WTC11 (cell line): ENCODE data around the gene PLEKHO2. TPM values are rescaled to one million over a fixed set of nuclear protein-coding genes. Genes with fewer than 3 reads are reported as not detected.
A peak's percentile ranks its signal among the peaks of the same experiment; 100 is the strongest.

Source experiments
- ATAC-seq: fragments of 200-7000 bp; cut with Tn5 transposase; 2 replicates; pipeline ENCODE4 v1.10.0; 2021; ENCODE audit warnings: mild to moderate bottlenecking, moderate library complexity
- CTCF ChIA-PET: fragments of 300-600 bp; sonication (Branson Sonifier 250); formaldehyde crosslinking; loops from one replicate; lab custom pipeline; 2021; ENCODE audit warnings: antibody characterized with exemption; lab: Charles Lee
- POLR2A ChIA-PET: fragments of 350-600 bp; sonication (Branson Sonifier 250); formaldehyde crosslinking; loops from one replicate; lab custom pipeline; 2021; ENCODE audit warnings: antibody characterized with exemption; lab: Charles Lee
- DNase-seq: peaks from one replicate; pipeline ENCODE4 v3.0.0; 2021; ENCODE audit warnings: low spot score
- H3K27ac Mint-ChIP-seq: 2 replicates; pipeline ENCODE4 v1.8.0; 2021; ENCODE audit warnings: mixed read lengths
- H3K27me3 Mint-ChIP-seq: 2 replicates; pipeline ENCODE4 v1.8.0; 2021; ENCODE audit warnings: low read depth, mild to moderate bottlenecking, moderate library complexity, mixed read lengths
- H3K36me3 Mint-ChIP-seq: 2 replicates; pipeline ENCODE4 v1.8.0; 2021; ENCODE audit warnings: mixed read lengths
- H3K4me1 Mint-ChIP-seq: 2 replicates; pipeline ENCODE4 v1.8.0; 2022; ENCODE audit warnings: mixed read lengths
- H3K4me3 Mint-ChIP-seq: 2 replicates; pipeline ENCODE4 v1.8.0; 2021; ENCODE audit warnings: mild to moderate bottlenecking, moderate library complexity, mixed read lengths
- H3K9me3 Mint-ChIP-seq: 2 replicates; pipeline ENCODE4 v1.8.0; 2021; ENCODE audit warnings: mixed read lengths
- E2F1 ChIP-seq: sonication (generic); formaldehyde crosslinking; IDR thresholded peaks from 2 replicates; pipeline ENCODE4 v1.8.0; 2022; ENCODE audit warnings: mild to moderate bottlenecking, missing genetic modification reagents
- EMX1 ChIP-seq: fragments of 250-450 bp; sonication (Bioruptor Pico); IDR thresholded peaks from 2 replicates; pipeline ENCODE4 v1.8.0; 2021; ENCODE audit warnings: mild to moderate bottlenecking
- ESRRA ChIP-seq: sonication (generic); formaldehyde crosslinking; IDR thresholded peaks from 2 replicates; pipeline ENCODE4 v1.8.1; 2022; ENCODE audit warnings: mild to moderate bottlenecking, missing genetic modification reagents, borderline replicate concordance
- FOXK1 ChIP-seq: sonication (generic); formaldehyde crosslinking; IDR thresholded peaks from 2 replicates; pipeline ENCODE4 v1.8.0; 2022; ENCODE audit warnings: mild to moderate bottlenecking, moderate library complexity, missing genetic modification reagents
- MYBL2 ChIP-seq: sonication (generic); formaldehyde crosslinking; IDR thresholded peaks from 2 replicates; pipeline ENCODE4 v1.8.1; 2023; ENCODE audit warnings: mild to moderate bottlenecking, moderate library complexity, missing genetic modification reagents
- PRDM15 ChIP-seq: sonication (generic); formaldehyde crosslinking; IDR thresholded peaks from 2 replicates; pipeline ENCODE4 v1.8.0; 2022; ENCODE audit warnings: missing genetic modification reagents
- STAT6 ChIP-seq: sonication (generic); formaldehyde crosslinking; conservative IDR thresholded peaks from 2 replicates; pipeline ENCODE4 v1.8.1; 2023; ENCODE audit warnings: mild to moderate bottlenecking, low read depth, missing genetic modification reagents, moderate library complexity
- TEAD4 ChIP-seq: sonication (generic); formaldehyde crosslinking; IDR thresholded peaks from 2 replicates; pipeline ENCODE4 v1.8.0; 2022; ENCODE audit warnings: mild to moderate bottlenecking, missing genetic modification reagents
- ZBTB43 ChIP-seq: sonication (generic); formaldehyde crosslinking; IDR thresholded peaks from 2 replicates; pipeline ENCODE4 v1.8.1; 2023; ENCODE audit warnings: mild to moderate bottlenecking, missing genetic modification reagents
- ZNF219 ChIP-seq: sonication (generic); formaldehyde crosslinking; IDR thresholded peaks from 2 replicates; pipeline ENCODE4 v1.8.0; 2023; ENCODE audit warnings: missing genetic modification reagents, mild to moderate bottlenecking, borderline replicate concordance
- ZNF396 ChIP-seq: fragments of 250-450 bp; sonication (Bioruptor Pico); IDR thresholded peaks from 2 replicates; pipeline ENCODE4 v1.8.0; 2021; ENCODE audit warnings: mild to moderate bottlenecking, moderate library complexity, borderline replicate concordance
- total RNA-seq: library from RNA; stranded (reverse); gene quantifications from 3 replicates; pipeline ENCODE4 v1.2.3, GENCODE V29; 2021
- TF ChIP-seq, protein P1 (sequence below): fragments of 250-450 bp; sonication (Bioruptor Pico); conservative IDR thresholded peaks from 2 replicates; pipeline ENCODE4 v1.9.0; 2021; ENCODE audit warnings: mild to moderate bottlenecking

PLEKHO2 gene
- total RNA-seq, 1 experiment from 2014 or later: 22.1 TPM

DNA sequence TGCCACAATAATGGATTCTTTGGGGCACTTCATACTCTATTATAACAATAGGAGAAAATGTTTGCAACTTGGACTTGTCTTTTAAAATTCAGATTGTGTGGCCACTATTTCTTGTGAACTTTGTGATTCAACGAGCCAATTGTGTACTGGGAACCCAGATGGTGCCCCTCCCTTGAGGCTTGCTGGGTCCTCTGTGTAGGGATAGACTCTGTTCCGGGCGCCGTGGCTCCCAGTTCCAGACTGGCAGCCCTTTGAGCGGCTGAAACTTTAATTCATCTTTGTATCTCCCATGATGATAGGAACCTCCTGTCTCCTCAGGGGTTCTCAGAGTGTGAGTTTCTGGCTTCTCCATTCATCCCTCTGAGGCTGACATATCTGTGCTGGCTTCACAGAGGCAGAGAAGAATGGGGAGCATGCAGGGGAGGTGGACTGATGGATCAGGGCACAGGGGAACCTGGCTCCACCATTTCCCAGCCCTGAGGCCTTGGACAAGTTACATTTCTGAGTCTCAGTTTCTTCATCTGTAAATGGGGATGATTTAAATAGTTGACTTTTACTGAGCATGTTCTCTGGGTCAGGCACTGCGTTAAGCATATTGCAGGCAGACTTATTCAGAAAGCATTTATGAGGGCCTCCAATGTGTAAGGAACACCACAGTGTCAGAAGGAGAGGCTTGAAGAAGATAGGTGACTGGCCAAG lies 54.8 kb downstream of the PLEKHO2 start:
- ATAC-seq (no peak), DNase-seq (no peak)
- ChIA-PET POLR2A (interaction anchor here (0.6 kb wide), 1 partner anchor 8 kb away, joined by 7 read pairs; no protein-coding TSS in a partner anchor), CTCF (interaction anchor here (1.4 kb wide), 1 partner anchor 146 kb away, joined by 3 read pairs; no protein-coding TSS in a partner anchor)
- no peak overlapping the region for H3K27ac Mint-ChIP-seq
- H3K27me3 Mint-ChIP-seq: peaks cover 6% of the 10 kb centered on the region; the same call in 1 of the 2 replicates
- peaks cover 48% of the 10 kb centered on the region for H3K4me1 Mint-ChIP-seq
- peaks cover 11% of the 10 kb centered on the region for H3K9me3 Mint-ChIP-seq
- H3K36me3 Mint-ChIP-seq: peaks cover 11% of the 10 kb centered on the region
- no peak overlapping the region for H3K4me3 Mint-ChIP-seq
- TF ChIP-seq ZNF396 (CRISPR knock-in tag): no peak
- no peak for TF ChIP-seq E2F1 (CRISPR knock-in tag)
- TF ChIP-seq, protein P1, sequence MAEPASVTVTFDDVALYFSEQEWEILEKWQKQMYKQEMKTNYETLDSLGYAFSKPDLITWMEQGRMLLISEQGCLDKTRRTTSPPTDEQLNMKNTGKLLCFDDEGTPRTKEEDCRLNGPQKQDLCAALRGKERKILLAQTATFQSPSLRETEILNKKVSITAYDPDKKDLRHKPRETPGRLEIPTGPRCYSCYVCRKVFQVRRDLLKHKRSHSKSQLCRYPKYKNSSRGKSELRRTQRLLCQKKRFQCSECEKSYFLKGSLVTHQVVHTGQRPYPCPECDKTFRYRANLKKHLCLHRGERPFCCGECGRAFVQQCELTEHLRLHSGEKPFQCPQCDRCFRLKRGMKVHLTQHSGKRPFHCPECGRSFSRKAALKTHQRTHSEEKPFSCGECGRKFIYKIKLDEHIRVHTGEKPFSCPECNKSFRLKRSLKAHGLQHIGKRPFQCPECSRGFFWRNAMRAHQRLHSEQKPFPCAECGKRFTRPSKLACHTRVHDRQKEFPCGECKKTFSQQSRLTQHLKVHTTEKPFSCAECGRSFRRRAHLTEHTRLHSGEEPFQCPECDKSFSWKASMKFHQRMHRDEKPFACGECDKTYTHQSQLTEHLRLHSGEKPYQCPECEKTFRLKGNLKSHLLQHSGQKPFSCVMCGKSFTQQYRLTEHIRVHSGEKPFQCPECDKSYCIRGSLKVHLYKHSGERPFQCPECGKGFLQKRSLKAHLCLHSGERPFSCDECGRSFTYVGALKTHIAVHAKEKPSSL (CRISPR knock-in tag): no peak
- no peak for TF ChIP-seq ESRRA (CRISPR knock-in tag)
- no peak for TF ChIP-seq ZNF219 (CRISPR knock-in tag)

- ChIA-PET POLR2A (interaction anchor here (0.5 kb wide), 1 partner anchor 63 kb away, joined by 4 read pairs; no protein-coding TSS in a partner anchor), CTCF (interaction anchor here (1.4 kb wide), 1 partner anchor 147 kb away, joined by 3 read pairs; no protein-coding TSS in a partner anchor)
- peaks cover 41% of the 10 kb centered on the region for H3K4me1 Mint-ChIP-seq
- peaks cover 6% of the 10 kb centered on the region; the same call in 1 of the 2 replicates for H3K27me3 Mint-ChIP-seq
- DNase-seq: no peak
- peaks cover 16% of the 10 kb centered on the region for H3K36me3 Mint-ChIP-seq
- no peak overlapping the region for H3K4me3 Mint-ChIP-seq
- TF ChIP-seq PRDM15: no peak
- no peak for TF ChIP-seq ZBTB43 (CRISPR knock-in tag)
- TF ChIP-seq STAT6 (CRISPR knock-in tag): no peak
- no peak for TF ChIP-seq TEAD4 (CRISPR knock-in tag)
- no peak for TF ChIP-seq MYBL2 (CRISPR knock-in tag)
- TF ChIP-seq EMX1: no peak
- TF ChIP-seq, protein P1 (CRISPR knock-in tag): no peak
- TF ChIP-seq FOXK1 (CRISPR knock-in tag): no peak
- TF ChIP-seq, all 79 proteins: peak for 0
- peak overlapping the region; percentile 50; the same call in 1 of the 2 replicates for H3K27ac Mint-ChIP-seq
- ATAC-seq: no peak
- peaks cover 16% of the 10 kb centered on the region for H3K9me3 Mint-ChIP-seq
Observed at GRCh38 chr15:64897345-64897985, 55.8 kb downstream of the PLEKHO2 start.
